ENCODE data around the gene EID1.

Gene EID1

DNA sequence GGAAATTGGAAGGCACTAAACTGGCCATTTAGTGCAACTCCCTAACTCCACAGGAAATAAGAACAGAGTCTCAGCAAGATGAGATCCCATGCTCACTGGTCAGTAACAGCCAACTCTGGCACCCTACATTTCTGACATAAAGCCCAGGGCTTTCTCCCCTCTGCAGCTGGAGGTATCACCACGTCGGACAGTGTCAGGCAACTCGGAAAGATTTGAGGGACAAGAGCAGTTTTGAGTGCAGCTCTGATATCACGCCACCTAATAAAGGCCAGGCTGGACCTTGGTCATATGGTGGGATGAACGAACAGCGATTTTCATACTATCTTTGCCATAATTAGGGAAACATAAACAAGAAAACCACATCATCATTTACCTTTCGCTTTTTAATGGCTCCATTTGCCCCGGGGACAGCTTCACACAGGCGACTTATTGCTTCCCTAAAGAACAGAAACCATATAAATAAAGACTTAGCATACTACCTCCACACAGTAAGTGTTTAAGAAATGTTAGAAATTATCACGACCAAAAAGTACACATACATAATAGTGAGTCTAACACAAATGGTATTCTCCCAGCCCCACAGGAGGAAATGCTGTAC lies 12.5 kb downstream of the EID1 start:
- H3K4me3 ChIP-seq (ENCODE audit: control insufficient read depth, low read depth, low read length) = no peak overlapping the region
- no peak for DNase-seq (ENCODE audit: low read depth)
- TF ChIP-seq, protein P1, sequence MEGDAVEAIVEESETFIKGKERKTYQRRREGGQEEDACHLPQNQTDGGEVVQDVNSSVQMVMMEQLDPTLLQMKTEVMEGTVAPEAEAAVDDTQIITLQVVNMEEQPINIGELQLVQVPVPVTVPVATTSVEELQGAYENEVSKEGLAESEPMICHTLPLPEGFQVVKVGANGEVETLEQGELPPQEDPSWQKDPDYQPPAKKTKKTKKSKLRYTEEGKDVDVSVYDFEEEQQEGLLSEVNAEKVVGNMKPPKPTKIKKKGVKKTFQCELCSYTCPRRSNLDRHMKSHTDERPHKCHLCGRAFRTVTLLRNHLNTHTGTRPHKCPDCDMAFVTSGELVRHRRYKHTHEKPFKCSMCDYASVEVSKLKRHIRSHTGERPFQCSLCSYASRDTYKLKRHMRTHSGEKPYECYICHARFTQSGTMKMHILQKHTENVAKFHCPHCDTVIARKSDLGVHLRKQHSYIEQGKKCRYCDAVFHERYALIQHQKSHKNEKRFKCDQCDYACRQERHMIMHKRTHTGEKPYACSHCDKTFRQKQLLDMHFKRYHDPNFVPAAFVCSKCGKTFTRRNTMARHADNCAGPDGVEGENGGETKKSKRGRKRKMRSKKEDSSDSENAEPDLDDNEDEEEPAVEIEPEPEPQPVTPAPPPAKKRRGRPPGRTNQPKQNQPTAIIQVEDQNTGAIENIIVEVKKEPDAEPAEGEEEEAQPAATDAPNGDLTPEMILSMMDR (conservative IDR thresholded peaks at IDR 0.05; ENCODE audit: control insufficient read depth, insufficient read depth, low read depth, low read length) = no peak

DNA sequence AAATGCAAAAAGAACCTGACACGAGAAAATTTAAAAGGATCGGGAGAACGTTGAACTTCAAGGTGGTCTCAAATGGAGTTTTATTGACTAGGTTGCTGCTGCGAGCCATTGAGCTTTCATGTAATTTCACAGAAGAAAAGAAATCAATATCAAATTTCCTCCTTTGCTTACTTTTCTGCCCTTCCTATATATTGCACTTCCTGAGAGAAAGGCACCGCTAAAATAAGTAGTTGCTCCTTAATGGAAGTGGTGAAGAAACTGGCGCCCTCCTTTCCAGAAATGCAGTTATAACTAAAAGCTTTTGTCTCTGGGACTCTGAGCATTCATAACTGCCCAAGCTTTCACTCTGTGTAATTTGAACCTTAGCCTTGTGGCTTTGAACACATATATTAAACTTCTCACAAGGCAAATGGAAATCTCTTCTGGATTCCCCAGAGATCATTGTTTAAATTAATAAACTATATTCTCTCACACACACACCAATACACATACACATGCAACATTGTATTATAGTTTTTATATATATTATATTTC lies 13.4 kb downstream of the EID1 start:
- H3K4me3 ChIP-seq (ENCODE audit: control insufficient read depth, low read depth, low read length) = no peak overlapping the region
- TF ChIP-seq, protein P1 (conservative IDR thresholded peaks at IDR 0.05; ENCODE audit: control insufficient read depth, insufficient read depth, low read depth, low read length) = no peak
- no peak for DNase-seq (ENCODE audit: low read depth)

DNA sequence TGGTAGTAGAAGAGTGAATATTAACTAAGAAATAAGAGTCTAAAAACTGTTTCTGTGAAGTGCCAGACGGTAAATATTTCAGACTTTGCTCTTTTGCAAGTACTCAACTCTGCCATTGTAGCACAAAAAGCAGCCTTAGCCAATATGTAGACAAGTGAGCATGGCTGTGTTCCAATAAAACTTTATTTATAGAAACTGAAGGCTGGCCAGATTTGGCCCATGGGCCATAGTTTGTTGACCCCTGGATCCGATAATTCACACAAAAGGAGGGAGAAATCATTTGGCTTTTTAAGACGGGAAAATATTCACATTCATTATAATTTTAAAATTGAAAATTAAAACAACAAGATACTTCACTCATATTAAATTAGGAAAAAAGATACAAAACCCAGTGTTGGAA lies 15.4 kb downstream of the EID1 start:
- TF ChIP-seq, protein P1 (conservative IDR thresholded peaks at IDR 0.05; ENCODE audit: control insufficient read depth, insufficient read depth, low read depth, low read length) = no peak
- H3K4me3 ChIP-seq (ENCODE audit: control insufficient read depth, low read depth, low read length) = no peak overlapping the region
- DNase-seq (ENCODE audit: low read depth) = no peak

DNA sequence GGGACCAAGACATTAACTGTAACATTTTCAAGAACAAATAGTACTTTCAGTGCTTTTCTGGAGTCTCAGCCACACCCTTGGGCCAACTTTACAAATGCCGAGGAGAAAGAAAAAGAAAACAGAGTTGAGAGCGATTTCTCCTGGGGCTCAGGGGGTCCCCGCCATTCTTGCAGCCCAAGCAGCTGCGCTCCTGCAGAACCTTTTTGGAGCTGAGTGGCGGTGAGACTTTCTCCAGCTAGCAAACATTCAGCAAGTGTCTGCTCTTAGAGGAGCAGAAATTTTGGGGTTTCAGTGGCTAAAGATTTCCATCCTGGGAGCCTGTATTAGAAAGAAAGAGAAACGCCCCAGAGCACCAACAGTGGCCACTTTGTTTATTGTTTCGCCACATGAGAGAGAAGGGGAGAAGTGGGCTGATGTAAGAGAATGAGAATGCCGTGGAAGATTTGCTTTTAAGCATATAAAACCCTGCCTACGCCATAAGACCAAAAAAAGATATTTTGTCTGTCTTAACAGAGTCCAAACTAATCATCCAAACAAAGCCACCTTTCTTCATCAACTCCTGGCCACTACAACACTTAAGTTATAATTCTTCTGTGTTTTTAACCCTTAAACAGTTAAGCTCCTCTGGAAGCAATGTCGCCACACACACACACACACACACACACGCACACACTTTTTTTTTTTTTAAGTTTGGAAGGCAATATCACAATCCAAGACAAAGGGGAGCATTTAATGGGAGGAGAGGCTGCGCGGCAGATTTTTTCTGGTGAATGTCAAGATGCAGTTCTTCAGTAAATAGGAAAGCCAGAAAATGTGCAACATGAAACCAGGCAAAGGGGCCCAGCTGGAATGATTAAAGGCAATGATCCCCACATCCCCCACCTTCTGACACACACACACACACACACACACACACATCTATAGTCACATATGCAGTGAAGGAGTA lies 19.2 kb downstream of the EID1 start:
- TF ChIP-seq, protein P1 (conservative IDR thresholded peaks at IDR 0.05; ENCODE audit: control insufficient read depth, insufficient read depth, low read depth, low read length) = no peak
- DNase-seq (ENCODE audit: low read depth) = peak; percentile 64
- H3K4me3 ChIP-seq (ENCODE audit: control insufficient read depth, low read depth, low read length) = peak overlapping the region; percentile 36

DNA sequence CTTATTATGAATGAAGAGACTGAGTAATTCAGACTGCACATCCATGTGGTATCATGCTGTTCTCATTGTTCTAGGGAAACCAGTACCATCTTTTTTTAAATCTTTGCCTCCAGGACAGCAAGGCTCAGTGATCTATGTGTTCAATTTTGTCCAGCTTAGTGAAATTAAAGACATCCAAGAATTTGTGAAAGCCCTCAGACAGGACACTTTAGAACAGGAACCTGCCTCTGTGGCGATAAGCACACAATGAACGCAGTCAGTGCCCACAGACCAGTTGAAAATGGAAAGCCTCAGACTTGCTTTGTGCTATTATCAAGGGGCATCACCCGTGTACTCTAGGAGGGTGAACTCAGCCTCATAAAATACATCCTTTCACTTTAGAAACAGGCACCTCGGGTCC lies 20.1 kb downstream of the EID1 start:
- TF ChIP-seq, protein P1 (conservative IDR thresholded peaks at IDR 0.05; ENCODE audit: control insufficient read depth, insufficient read depth, low read depth, low read length) = no peak
- no peak for DNase-seq (ENCODE audit: low read depth)
- no peak overlapping the region for H3K4me3 ChIP-seq (ENCODE audit: control insufficient read depth, low read depth, low read length)

DNA sequence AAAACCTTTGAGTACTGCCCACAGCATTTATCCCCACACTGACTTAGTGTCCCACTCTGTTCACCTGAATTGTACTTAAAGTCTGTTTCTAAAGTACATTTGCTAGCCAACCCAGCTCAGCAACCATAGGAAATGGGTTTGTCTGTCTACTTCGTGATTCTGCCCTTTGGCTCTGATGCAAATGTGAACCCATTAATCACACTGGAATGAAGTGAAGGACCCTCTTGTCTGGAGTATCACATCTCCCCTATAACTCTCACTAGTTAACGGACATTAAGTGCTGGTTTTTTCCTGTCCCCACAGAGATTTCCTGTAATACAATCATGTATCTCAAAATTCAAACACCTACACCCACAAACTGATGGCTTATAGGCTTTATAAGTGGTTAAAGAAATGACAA lies 20.5 kb downstream of the EID1 start:
- TF ChIP-seq, protein P1 (conservative IDR thresholded peaks at IDR 0.05; ENCODE audit: control insufficient read depth, insufficient read depth, low read depth, low read length) = no peak
- H3K4me3 ChIP-seq (ENCODE audit: control insufficient read depth, low read depth, low read length) = no peak overlapping the region
- no peak for DNase-seq (ENCODE audit: low read depth)

Data from fibroblast of mammary gland (primary cell).